Activated naive CD8-positive, alpha-beta T cell treated with anti-CD3 and anti-CD28 coated beads, Interleukin-2, amount 50 U/mL, for 24 hours (primary cell): ENCODE measurements around the gene EFCC1.

Experiments
- ATAC-seq: fragments of 150-1000 bp; cut with Tn5 transposase; one replicate; pipeline ENCODE4 v1.10.0; 2021
- DNase-seq: peaks from one replicate; pipeline ENCODE4 v3.0.0; 2021
- H3K27ac Mint-ChIP-seq: one replicate; pipeline ENCODE4 v1.8.0; 2021; ENCODE audit warnings: mild to moderate bottlenecking, mixed read lengths
- H3K27me3 Mint-ChIP-seq: one replicate; pipeline ENCODE4 v1.8.0; 2021; ENCODE audit warnings: mixed read lengths
- H3K36me3 Mint-ChIP-seq: one replicate; pipeline ENCODE4 v1.8.0; 2021; ENCODE audit warnings: low read depth, mixed read lengths
- H3K4me1 Mint-ChIP-seq: one replicate; pipeline ENCODE4 v1.8.0; 2021; ENCODE audit warnings: mixed read lengths
- H3K4me3 Mint-ChIP-seq: one replicate; pipeline ENCODE4 v1.8.0; 2021; ENCODE audit warnings: mild to moderate bottlenecking, moderate library complexity, mixed read lengths
- H3K9me3 Mint-ChIP-seq: one replicate; pipeline ENCODE4 v1.8.0; 2021; ENCODE audit warnings: mixed read lengths

The EFCC1 gene

DNA sequence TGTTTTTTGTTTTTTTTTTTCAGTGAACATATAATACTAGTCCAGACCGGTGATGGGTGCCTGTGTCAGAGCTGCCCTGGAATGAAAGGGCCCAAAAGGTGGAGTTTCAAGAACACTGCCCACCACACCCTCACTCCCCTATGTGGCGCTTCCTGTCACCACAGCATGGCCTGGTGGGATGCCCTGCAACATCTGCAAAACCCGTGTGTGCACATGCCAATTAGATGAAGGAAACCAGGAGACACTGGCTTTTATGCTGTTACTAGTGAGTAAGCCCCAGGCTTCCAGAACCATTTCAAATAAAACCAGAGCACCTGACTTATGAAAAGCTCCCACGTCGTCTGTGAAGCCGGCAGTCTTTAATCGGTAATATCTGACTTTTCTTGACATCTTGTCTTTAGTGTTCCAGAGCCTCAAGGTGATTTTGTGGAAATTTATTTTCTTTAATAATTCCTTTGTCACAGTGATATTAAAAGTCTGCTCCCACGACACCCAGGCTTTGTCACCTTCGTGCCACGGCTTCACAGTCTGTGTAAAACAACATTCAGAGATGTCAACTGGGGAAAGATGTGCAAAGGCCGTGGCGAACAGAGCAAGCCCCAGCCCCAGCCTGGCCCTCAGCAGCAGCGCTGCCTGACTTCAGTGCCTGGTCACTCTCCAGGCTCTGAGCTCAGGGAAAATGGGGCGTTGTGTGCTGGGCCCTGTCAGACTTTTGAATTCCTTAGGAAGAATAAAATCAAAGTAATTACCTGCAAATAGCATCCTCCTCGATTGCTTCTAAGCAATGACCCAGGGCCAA is 13.6 kb upstream of the EFCC1 start:
- Mint-ChIP-seq H3K4me3 (no peak overlapping the region), H3K36me3 (no peaks in the 10 kb centered on the region), H3K27me3 (no peaks in the 10 kb centered on the region), H3K9me3 (no peaks in the 10 kb centered on the region), H3K27ac (no peak overlapping the region), H3K4me1 (no peaks in the 10 kb centered on the region)
- no peak for ATAC-seq
- DNase-seq, result no peak

- Mint-ChIP-seq H3K27me3 (no peaks in the 10 kb centered on the region), H3K4me1 (no peaks in the 10 kb centered on the region), H3K4me3 (no peak overlapping the region), H3K27ac (no peak overlapping the region), H3K9me3 (no peaks in the 10 kb centered on the region), H3K36me3 (no peaks in the 10 kb centered on the region)
- DNase-seq (no peak), ATAC-seq (no peak)
Observed at GRCh38 chr3:128988286-128988685, 12.8 kb upstream of the EFCC1 start.

- no peaks in the 10 kb centered on the region for H3K9me3 Mint-ChIP-seq
- DNase-seq (no peak), ATAC-seq (no peak)
- H3K4me1 Mint-ChIP-seq, result peaks cover 24% of the 10 kb centered on the region
- no peaks in the 10 kb centered on the region for H3K36me3 Mint-ChIP-seq
- H3K27ac Mint-ChIP-seq, result no peak overlapping the region
- H3K27me3 Mint-ChIP-seq, result no peaks in the 10 kb centered on the region
- H3K4me3 Mint-ChIP-seq, result no peak overlapping the region
Observed at GRCh38 chr3:128991355-128991895, 9.7 kb upstream of the EFCC1 start.

DNA sequence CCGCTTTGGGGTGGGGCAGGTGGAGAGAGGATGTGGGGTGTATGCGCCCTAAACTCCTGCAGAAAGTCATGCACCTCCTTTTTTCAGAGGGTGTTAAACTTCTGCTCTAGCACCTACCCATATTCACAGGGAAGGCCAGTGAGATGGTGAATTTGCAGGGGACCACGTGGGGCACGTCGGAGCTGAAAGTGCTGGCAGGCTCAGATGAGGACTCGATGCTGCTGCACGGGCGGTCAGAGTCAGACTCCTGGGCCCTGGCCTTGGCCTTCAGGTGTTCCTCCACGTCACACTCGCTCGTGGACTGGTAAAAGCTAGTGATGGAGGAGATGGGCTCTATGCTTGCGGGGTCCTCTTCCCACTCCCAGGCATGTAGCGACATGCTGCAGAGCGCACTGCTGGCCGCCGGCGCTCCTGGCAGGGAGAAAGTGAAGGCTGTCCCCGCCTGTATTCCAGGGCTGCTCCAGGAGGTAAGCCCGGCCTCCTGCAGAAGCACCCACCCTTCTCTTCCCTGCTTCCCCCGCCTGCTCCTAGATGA is 8.1 kb upstream of the EFCC1 start:
- no peaks in the 10 kb centered on the region for H3K36me3 Mint-ChIP-seq
- H3K27ac Mint-ChIP-seq, result no peak overlapping the region
- DNase-seq (no peak), ATAC-seq (no peak)
- H3K4me3 Mint-ChIP-seq, result no peak overlapping the region
- H3K27me3 Mint-ChIP-seq, result no peaks in the 10 kb centered on the region
- H3K9me3 Mint-ChIP-seq, result no peaks in the 10 kb centered on the region
- H3K4me1 Mint-ChIP-seq, result peaks cover 24% of the 10 kb centered on the region

GRCh38 chr3:128993461-128994172 is 7.5 kb upstream of the EFCC1 start, which contains the start of gene CFAP92:
Gene CFAP92 (minus strand): TSS chr3:128994076. CDS start chr3:128993304, 772 bp downstream.
- DNase-seq (peak; percentile 92), ATAC-seq (peak; percentile 91)
- H3K4me3 Mint-ChIP-seq, result peak within 1 kb of the TSS; percentile 47
- no peak within 1 kb of the TSS for H3K27ac Mint-ChIP-seq
- H3K4me1 Mint-ChIP-seq, result peaks cover 24% of the 10 kb centered on the region
- no peaks in the 10 kb centered on the region for H3K9me3 Mint-ChIP-seq
- no peaks in the 10 kb centered on the region for H3K27me3 Mint-ChIP-seq
- H3K36me3 Mint-ChIP-seq, result no peaks in the 10 kb centered on the region

GRCh38 chr3:128994173-128994512 is 7.0 kb upstream of the EFCC1 start:
- peaks cover 3% of the 10 kb centered on the region for H3K27me3 Mint-ChIP-seq
- peaks cover 29% of the 10 kb centered on the region for H3K4me1 Mint-ChIP-seq
- no peak for ATAC-seq
- no peaks in the 10 kb centered on the region for H3K9me3 Mint-ChIP-seq
- H3K4me3 Mint-ChIP-seq, result peak overlapping the region; percentile 47
- no peak for DNase-seq
- H3K27ac Mint-ChIP-seq, result no peak overlapping the region
- no peaks in the 10 kb centered on the region for H3K36me3 Mint-ChIP-seq

DNA sequence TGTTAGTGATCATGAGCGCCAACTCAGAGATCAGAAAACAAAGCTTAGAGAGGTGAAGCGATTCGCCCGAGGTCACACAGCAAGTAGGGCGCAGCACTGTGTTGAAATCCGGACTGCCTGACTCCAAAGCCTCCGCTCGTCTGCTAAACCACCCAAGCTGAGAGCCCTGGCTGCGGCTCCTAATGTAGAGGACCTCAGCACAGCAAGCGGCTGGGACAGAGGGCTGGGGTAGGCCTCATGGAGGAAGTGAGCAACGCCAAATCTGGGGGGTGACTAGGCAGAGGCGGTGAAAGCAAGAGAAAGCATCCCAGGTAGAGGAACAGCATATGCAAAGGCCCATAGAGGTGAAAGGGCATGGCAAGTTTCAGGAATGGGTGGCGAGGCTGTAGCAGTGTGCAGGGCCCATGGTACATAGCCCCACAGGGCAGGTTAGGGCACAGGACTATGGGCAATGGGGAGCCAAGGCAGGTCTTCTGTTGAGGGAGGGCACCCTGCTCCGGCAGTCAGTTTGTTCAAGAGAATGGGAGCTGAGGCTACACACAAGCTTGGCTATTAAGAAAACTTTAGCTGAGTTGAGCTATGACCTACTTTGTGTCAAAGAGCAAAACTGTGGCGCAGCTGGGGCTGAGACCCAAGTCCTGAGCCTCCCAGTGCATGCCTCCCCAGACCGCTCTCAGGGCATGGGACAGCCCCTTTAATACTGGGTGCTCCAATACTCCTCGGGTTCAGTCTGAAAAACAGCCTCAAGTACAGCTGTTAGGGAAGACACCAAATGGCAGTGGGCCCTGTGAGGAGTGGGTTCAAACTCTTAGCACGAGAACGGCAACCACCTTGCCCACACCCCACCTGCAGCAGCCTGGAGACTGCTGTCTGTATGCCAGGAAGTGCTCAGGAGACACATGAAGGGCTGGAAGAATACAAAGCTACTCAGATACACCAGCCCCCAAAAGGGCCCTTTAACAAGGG is 6.2 kb upstream of the EFCC1 start:
- Mint-ChIP-seq H3K4me1 (peaks cover 33% of the 10 kb centered on the region), H3K4me3 (peak overlapping the region; percentile 47), H3K9me3 (no peaks in the 10 kb centered on the region), H3K27ac (no peak overlapping the region), H3K36me3 (no peaks in the 10 kb centered on the region), H3K27me3 (peaks cover 7% of the 10 kb centered on the region)
- ATAC-seq (peak; percentile 38), DNase-seq (no peak)

- peaks cover 16% of the 10 kb centered on the region for H3K27me3 Mint-ChIP-seq
- DNase-seq (no peak), ATAC-seq (peak; percentile 51)
- H3K27ac Mint-ChIP-seq, result no peak overlapping the region
- peaks cover 33% of the 10 kb centered on the region for H3K4me1 Mint-ChIP-seq
- H3K9me3 Mint-ChIP-seq, result no peaks in the 10 kb centered on the region
- H3K36me3 Mint-ChIP-seq, result no peaks in the 10 kb centered on the region
- no peak overlapping the region for H3K4me3 Mint-ChIP-seq
Observed at GRCh38 chr3:128995737-128996136, 5.4 kb upstream of the EFCC1 start.

DNA sequence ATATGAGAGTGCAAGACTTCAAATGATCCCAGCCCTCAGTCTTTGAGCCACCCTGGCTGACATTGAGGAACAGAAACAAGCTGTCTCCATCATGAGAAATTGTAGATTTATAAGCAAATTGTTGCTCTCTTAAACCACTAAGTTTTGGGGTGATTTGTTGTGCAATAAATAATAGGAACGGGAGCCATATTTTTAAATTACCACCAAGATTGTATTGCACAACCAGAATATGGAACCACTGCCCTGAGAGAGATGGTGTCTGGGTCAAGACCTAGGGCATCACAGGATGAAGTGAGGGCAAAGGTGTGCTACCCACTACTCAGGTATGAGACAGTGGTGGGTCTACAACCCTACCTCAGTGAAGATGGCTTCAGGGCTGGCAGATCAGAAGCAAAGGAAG is 4.9 kb upstream of the EFCC1 start:
- H3K4me1 Mint-ChIP-seq, result peaks cover 33% of the 10 kb centered on the region
- no peak for ATAC-seq

GRCh38 chr3:128996726-128997125 is 4.4 kb upstream of the EFCC1 start:
- Mint-ChIP-seq H3K36me3 (no peaks in the 10 kb centered on the region), H3K27ac (no peak overlapping the region), H3K9me3 (no peaks in the 10 kb centered on the region), H3K27me3 (peaks cover 20% of the 10 kb centered on the region), H3K4me1 (peaks cover 33% of the 10 kb centered on the region), H3K4me3 (no peak overlapping the region)
- DNase-seq, result no peak
- ATAC-seq, result no peak

More for the DNA sequence above, 4.9 kb upstream of the EFCC1 start:
- Mint-ChIP-seq H3K27ac (no peak overlapping the region), H3K36me3 (no peaks in the 10 kb centered on the region), H3K27me3 (peaks cover 20% of the 10 kb centered on the region), H3K4me3 (no peak overlapping the region), H3K9me3 (no peaks in the 10 kb centered on the region)
- no peak for DNase-seq

- DNase-seq (no peak), ATAC-seq (no peak)
- Mint-ChIP-seq H3K36me3 (no peaks in the 10 kb centered on the region), H3K9me3 (no peaks in the 10 kb centered on the region), H3K27ac (no peak overlapping the region), H3K27me3 (peaks cover 25% of the 10 kb centered on the region), H3K4me1 (peaks cover 39% of the 10 kb centered on the region), H3K4me3 (no peak overlapping the region)
Observed at GRCh38 chr3:128997486-128998133, 3.5 kb upstream of the EFCC1 start.

DNA sequence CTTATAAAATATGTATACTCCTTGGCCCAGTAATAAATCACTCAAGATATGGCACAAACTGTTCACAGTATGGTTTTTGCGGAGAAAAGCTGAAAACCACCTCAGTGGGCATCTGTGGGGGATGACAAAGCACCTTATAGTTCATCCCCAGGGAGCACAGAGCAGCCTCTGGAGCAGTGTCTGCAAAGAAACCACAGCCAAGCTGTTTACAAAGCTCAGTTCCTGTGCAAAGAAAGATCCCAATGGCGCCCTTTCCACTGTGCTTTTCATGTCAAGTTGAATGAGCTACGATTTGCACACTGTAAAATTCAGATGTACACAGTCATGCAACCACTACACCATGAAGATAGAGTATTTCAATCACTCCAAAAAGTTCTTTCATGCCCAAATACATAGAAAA is 2.5 kb upstream of the EFCC1 start:
- ATAC-seq (no peak), DNase-seq (no peak)
- Mint-ChIP-seq H3K9me3 (no peaks in the 10 kb centered on the region), H3K36me3 (no peaks in the 10 kb centered on the region), H3K4me3 (no peak overlapping the region), H3K27ac (no peak overlapping the region), H3K27me3 (peaks cover 34% of the 10 kb centered on the region), H3K4me1 (peaks cover 45% of the 10 kb centered on the region)

- peaks cover 46% of the 10 kb centered on the region for H3K4me1 Mint-ChIP-seq
- H3K27me3 Mint-ChIP-seq, result peaks cover 36% of the 10 kb centered on the region
- no peaks in the 10 kb centered on the region for H3K36me3 Mint-ChIP-seq
- H3K27ac Mint-ChIP-seq, result no peak overlapping the region
- H3K4me3 Mint-ChIP-seq, result no peak overlapping the region
- H3K9me3 Mint-ChIP-seq, result no peaks in the 10 kb centered on the region
- no peak for DNase-seq
- ATAC-seq, result no peak
Observed at GRCh38 chr3:128999102-128999501, 2.0 kb upstream of the EFCC1 start.

- no peaks in the 10 kb centered on the region for H3K9me3 Mint-ChIP-seq
- peaks cover 39% of the 10 kb centered on the region for H3K4me1 Mint-ChIP-seq
- H3K4me3 Mint-ChIP-seq, result peak overlapping the region; percentile 46
- no peak overlapping the region for H3K27ac Mint-ChIP-seq
- DNase-seq (no peak), ATAC-seq (no peak)
- H3K36me3 Mint-ChIP-seq, result no peaks in the 10 kb centered on the region
- peaks cover 37% of the 10 kb centered on the region for H3K27me3 Mint-ChIP-seq
Observed at GRCh38 chr3:129000742-129001100, 383 bp upstream of the EFCC1 start.
